Cardiac muscle cell (in vitro differentiated cells and primary cell): ENCODE results near the gene LRRC23. TPM values are rescaled to one million over a fixed set of nuclear protein-coding genes. Genes with fewer than 3 reads are reported as not detected.

Source experiments
- DNase-seq, 2 donors: peaks; one replicate each; pipeline versions ENCODE4 v3.0.0 to v3.0.0-alpha.2; 2010 to 2017; ENCODE audit warnings: low read depth in 1 of 2, low spot score in 1 of 2
- H3K27ac ChIP-seq: fragments of 200-600 bp; sonication (generic); 2 replicates; pipeline ENCODE4 v1.5.1; 2016
- H3K27me3 ChIP-seq: fragments of 200-600 bp; sonication (generic); 2 replicates; pipeline ENCODE4 v1.6.0; 2016; ENCODE audit warnings: control low read depth
- H3K36me3 ChIP-seq: fragments of 200-600 bp; sonication (generic); 2 replicates; pipeline ENCODE4 v1.5.1; 2016; ENCODE audit warnings: control low read depth
- H3K4me1 ChIP-seq: fragments of 200-600 bp; sonication (generic); 2 replicates; pipeline ENCODE4 v1.8.1; 2017; ENCODE audit warnings: low read depth, mild to moderate bottlenecking, mixed run types
- H3K4me3 ChIP-seq: fragments of 200-600 bp; sonication (generic); 2 replicates; pipeline ENCODE4 v1.5.1; 2016; ENCODE audit warnings: mild to moderate bottlenecking
- H3K9me3 ChIP-seq: fragments of 200-600 bp; sonication (generic); 2 replicates; pipeline ENCODE4 v1.5.1; 2017; ENCODE audit warnings: low read depth, mild to moderate bottlenecking, control low read depth
- polyA plus RNA-seq: library from polyadenylated mRNA; unstranded; fragments of >200 nt; fragmentation: Nextera tagmentation; extraction: Ambion mirVana; gene quantifications from 2 replicates; pipeline ENCODE4 v1.2.1, GENCODE V29; 2016
- total RNA-seq: library from RNA; depleted of rRNA; stranded (reverse); fragments of >200 nt; gene quantifications from 2 replicates; pipeline ENCODE4 v1.2.3, GENCODE V29; 2016
- TF ChIP-seq, protein P1 (sequence below): IDR thresholded peaks from 2 replicates; pipeline ENCODE4 v1.5.1; 2012; ENCODE audit warnings: low read depth, mild to moderate bottlenecking, low read length

The LRRC23 gene
- total and polyA plus RNA-seq, 2 experiments from 2014 or later: 17.5 to 23.7 TPM

DNA sequence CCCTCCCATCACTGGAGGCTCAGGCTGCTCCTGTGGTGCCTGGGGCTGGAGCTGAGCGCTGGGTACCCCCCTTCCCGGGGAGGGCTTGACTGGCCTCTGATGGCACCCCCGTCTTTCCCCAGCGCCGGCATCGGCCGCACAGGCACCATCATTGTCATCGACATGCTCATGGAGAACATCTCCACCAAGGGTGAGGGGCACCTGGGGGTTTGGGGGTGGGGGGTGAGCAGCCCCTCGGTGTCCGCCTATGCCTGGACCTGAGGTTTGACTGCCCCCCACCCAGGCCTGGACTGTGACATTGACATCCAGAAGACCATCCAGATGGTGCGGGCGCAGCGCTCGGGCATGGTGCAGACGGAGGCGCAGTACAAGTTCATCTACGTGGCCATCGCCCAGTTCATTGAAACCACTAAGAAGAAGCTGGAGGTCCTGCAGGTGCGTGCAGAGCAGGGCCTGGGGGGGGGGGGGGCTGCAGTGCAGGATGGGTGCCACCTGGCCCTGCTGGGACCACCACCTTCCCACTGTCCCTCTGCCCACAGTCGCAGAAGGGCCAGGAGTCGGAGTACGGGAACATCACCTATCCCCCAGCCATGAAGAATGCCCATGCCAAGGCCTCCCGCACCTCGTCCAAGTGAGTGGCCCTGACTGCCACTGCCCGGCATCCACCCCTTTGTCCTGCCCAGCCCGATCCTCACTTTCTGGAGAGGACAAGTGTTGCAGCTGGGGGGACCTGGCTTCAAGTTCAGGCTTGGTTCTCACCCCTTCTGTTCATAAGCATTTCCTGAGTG is 55.4 kb downstream of the LRRC23 start:
- TF ChIP-seq, protein P1, sequence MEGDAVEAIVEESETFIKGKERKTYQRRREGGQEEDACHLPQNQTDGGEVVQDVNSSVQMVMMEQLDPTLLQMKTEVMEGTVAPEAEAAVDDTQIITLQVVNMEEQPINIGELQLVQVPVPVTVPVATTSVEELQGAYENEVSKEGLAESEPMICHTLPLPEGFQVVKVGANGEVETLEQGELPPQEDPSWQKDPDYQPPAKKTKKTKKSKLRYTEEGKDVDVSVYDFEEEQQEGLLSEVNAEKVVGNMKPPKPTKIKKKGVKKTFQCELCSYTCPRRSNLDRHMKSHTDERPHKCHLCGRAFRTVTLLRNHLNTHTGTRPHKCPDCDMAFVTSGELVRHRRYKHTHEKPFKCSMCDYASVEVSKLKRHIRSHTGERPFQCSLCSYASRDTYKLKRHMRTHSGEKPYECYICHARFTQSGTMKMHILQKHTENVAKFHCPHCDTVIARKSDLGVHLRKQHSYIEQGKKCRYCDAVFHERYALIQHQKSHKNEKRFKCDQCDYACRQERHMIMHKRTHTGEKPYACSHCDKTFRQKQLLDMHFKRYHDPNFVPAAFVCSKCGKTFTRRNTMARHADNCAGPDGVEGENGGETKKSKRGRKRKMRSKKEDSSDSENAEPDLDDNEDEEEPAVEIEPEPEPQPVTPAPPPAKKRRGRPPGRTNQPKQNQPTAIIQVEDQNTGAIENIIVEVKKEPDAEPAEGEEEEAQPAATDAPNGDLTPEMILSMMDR: no peak
- peaks cover 13% of the 10 kb centered on the region for H3K4me1 ChIP-seq
- H3K4me3 ChIP-seq: no peak overlapping the region
- H3K27me3 ChIP-seq: no peaks in the 10 kb centered on the region
- no peaks in the 10 kb centered on the region for H3K9me3 ChIP-seq
- H3K36me3 ChIP-seq: no peaks in the 10 kb centered on the region
- H3K27ac ChIP-seq: no peak overlapping the region
- no peak for DNase-seq

DNA sequence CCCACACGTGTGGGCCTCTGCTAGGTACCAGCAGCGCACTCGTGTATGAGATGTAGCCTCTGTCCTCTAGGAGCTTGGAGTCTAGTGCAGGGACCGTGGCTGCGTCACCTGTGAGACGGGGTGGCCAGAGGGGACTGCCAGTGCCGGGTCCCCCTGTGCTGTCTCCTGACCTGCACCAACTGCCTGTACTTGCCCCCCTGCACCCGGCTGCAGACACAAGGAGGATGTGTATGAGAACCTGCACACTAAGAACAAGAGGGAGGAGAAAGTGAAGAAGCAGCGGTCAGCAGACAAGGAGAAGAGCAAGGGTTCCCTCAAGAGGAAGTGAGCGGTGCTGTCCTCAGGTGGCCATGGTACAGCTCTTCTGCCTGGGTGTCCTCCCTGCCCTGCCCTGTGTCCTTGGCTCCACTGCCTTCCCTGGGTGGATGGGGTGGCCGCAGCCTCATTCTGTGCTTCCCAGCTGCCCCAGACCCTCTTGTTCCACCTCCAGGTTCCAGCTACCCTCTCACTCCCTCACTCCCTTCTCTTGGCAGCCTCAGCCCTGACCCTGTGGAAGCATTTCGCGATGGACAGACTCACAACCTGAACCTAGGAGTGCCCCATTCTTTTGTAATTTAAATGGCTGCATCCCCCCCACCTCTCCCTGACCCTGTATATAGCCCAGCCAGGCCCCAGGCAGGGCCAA is 56.1 kb downstream of the LRRC23 start:
- H3K27ac ChIP-seq: no peak overlapping the region
- H3K4me1 ChIP-seq: peaks cover 13% of the 10 kb centered on the region
- no peak overlapping the region for H3K4me3 ChIP-seq
- no peaks in the 10 kb centered on the region for H3K27me3 ChIP-seq
- H3K36me3 ChIP-seq: peaks cover 6% of the 10 kb centered on the region
- no peaks in the 10 kb centered on the region for H3K9me3 ChIP-seq
- peak in 1 of 2 donors; percentile 51 for DNase-seq
- TF ChIP-seq, protein P1: peak; percentile 25

DNA sequence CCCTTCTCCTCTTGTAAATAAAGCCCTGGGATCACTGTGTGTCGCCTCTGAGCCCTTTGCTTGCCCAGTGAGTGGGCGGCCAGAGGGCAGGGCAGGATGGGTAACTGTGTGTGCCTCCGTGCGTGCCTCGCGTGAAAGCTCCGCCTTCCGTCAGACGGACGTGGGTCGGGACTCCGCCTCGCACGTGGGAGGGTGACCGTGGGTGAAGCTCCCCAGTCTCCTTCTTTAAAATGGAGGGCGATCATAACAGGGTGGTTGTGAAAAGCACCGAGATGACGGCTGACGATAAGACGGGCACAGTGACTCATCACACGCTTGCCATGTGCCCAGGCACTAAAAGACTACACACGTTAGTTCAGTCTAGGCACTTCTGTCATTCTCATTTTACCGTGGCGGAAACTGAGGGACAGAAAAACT is 56.7 kb downstream of the LRRC23 start:
- no peaks in the 10 kb centered on the region for H3K9me3 ChIP-seq
- TF ChIP-seq, protein P1: no peak
- H3K27me3 ChIP-seq: no peaks in the 10 kb centered on the region
- peaks cover 13% of the 10 kb centered on the region for H3K4me1 ChIP-seq
- H3K27ac ChIP-seq: no peak overlapping the region
- no peak overlapping the region for H3K4me3 ChIP-seq
- DNase-seq: peak in 1 of 2 donors; percentile 62
- H3K36me3 ChIP-seq: peaks cover 11% of the 10 kb centered on the region

DNA sequence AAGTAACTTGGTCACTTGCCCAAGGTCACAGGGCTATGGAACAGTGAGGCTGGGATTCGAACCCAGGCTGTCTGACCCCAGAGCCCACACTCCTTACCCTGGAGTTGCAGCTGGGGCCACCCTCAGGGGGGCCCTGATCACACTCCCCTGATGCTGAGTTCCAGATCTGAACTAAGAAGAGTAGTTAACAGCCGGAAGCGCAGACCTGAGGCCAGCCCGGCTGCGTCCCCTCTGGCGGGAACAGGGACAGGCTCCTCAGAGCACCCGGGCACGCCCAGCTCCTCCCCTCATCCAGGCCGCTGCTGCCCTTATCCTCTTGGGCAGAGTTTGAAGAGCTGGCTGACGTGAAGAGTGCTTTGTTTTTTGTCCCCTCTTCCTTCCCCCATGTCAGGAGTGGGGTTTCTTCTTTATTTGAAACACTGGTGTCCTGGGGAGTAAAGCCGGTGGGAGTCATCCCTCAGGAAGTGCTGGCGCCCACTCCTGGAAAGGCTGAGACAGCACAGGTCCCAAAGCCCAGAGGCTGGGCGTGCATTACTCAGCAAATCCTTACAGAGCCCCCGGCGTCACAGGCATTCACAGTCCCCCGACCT is 57.2 kb downstream of the LRRC23 start:
- peak; percentile 81 to 83 for DNase-seq
- Histone ChIP-seq H3K27ac (peak overlapping the region; percentile 48), H3K36me3 (peaks cover 16% of the 10 kb centered on the region), H3K4me1 (peaks cover 13% of the 10 kb centered on the region), H3K27me3 (no peaks in the 10 kb centered on the region), H3K4me3 (no peak overlapping the region), H3K9me3 (no peaks in the 10 kb centered on the region)
- TF ChIP-seq, protein P1: peak; percentile 71

DNA sequence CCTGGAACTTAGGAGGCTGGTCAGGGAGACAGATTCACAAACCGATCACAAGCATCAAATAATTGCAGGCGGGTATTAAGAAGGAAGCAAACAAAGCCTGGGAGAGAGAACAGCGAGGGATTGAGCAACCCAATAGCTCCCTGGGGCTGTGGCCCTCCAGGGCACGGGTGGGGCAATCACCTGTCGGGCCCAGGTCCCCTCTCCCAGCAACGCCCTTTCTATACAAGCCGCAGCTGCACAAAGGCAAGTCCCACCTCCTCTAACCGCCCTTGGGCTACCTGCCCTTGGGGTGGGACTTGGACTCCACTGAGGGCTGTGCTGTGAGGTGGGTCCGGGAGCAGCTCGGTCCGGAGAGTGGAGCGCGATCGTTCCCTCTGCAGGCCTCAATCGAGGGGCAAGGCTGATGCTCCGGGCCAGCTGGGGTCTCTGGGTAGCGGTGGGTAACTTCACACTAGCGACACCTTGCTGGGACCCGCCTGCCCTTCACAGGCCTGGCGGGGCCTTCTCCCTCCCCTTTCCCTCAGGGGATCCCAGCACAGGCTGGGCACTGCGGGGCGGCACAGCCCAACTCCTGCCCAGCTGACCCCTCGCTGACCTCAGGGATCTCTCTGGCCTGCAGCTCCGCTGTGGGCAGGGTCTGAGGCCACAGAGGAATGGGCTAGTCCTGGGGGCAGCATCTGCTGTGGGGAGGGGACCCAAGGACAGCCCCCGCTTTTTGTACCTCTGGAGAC is 57.8 kb downstream of the LRRC23 start:
- Histone ChIP-seq H3K9me3 (no peaks in the 10 kb centered on the region), H3K27me3 (no peaks in the 10 kb centered on the region), H3K27ac (peak overlapping the region; percentile 48), H3K36me3 (peaks cover 22% of the 10 kb centered on the region), H3K4me1 (peaks cover 13% of the 10 kb centered on the region), H3K4me3 (no peak overlapping the region)
- TF ChIP-seq, protein P1: no peak
- peak in 1 of 2 donors; percentile 9 for DNase-seq
